ENCODE data around the gene STPG3.

The STPG3 gene

GRCh38 chr9:137294091-137294680, 43.1 kb downstream of the STPG3 start:
- no peak for DNase-seq (ENCODE audit: extremely low read depth, low read depth)
- no peak for TF ChIP-seq CTCF (IDR thresholded peaks at IDR 0.05; ENCODE audit: low read depth, low read length)

- DNase-seq (ENCODE audit: extremely low read depth, low read depth) = no peak
- peak; percentile 12 for TF ChIP-seq CTCF (IDR thresholded peaks at IDR 0.05; ENCODE audit: low read depth, low read length)
These were observed 43.7 kb downstream of the STPG3 start for GRCh38 chr9:137294681-137295237.

- peak; percentile 28 for TF ChIP-seq CTCF (IDR thresholded peaks at IDR 0.05; ENCODE audit: low read depth, low read length)
- DNase-seq (ENCODE audit: extremely low read depth, low read depth) = no peak
These were observed 44.2 kb downstream of the STPG3 start for GRCh38 chr9:137295238-137295811.

GRCh38 chr9:137295849-137296669, 45.0 kb downstream of the STPG3 start:
- no peak for DNase-seq (ENCODE audit: extremely low read depth, low read depth)
- TF ChIP-seq CTCF (IDR thresholded peaks at IDR 0.05; ENCODE audit: low read depth, low read length) = no peak

GRCh38 chr9:137296670-137297664, 45.9 kb downstream of the STPG3 start:
- no peak for TF ChIP-seq CTCF (IDR thresholded peaks at IDR 0.05; ENCODE audit: low read depth, low read length)
- DNase-seq (ENCODE audit: extremely low read depth, low read depth) = no peak

- TF ChIP-seq CTCF (IDR thresholded peaks at IDR 0.05; ENCODE audit: low read depth, low read length) = no peak
- no peak for DNase-seq (ENCODE audit: extremely low read depth, low read depth)
These were observed 46.9 kb downstream of the STPG3 start for GRCh38 chr9:137297966-137298365.

Measured in AG09319 (cell line).